Stimulated activated CD8-positive, alpha-beta memory T cell treated with anti-CD3 and anti-CD28 coated beads, Interleukin-15, amount 100 ng/mL, for 1 hour (primary cell): ENCODE data around the gene BCL2A1.
A peak's percentile ranks its signal among the peaks of the same experiment; 100 is the strongest.
"Not testable (repeated sequence)": the region's sequence is repeated elsewhere in the genome, so short reads cannot be mapped to it uniquely, and the experiment has no call there.

Source experiments
- DNase-seq: peaks from one replicate; pipeline ENCODE4 v3.0.0-alpha.2; 2020; ENCODE audit warnings: low read depth

Gene BCL2A1

DNA sequence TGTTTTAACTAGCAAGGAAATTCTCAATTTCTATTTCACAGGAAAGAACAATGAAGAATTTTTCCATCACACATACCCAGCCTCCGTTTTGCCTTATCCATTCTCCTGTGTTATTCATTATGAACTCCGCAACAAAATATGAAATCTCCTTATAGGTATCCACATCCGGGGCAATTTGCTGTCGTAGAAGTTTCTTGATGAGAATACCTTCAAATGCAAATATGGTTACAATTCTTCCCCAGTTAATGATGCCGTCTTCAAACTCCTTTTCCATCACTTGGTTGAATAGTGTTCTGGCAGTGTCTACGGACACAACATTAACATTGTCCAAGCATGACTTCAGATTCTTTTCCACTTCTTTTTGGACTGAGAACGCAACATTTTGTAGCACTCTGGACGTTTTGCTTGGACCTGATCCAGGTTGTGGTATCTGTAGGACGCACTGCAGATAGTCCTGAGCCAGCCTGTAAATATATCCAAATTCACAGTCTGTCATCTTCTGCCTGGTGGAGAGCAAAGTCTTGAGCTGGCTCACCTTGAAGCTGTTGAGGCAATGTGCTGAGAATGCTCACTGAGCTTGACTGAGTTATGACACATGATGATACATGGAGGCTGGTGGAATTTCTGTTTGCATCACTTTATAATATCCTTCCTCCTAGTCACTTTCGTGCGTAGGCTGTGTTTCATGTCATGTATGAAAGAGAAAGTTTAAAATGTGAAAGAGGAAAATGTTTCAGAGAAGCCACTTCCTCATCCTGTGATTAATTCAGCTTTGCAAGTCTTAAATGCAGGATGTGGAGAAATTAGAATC lies at the start of gene BCL2A1:
Gene BCL2A1 (minus strand): TSS at position 573 of the 811 bp plus-strand sequence. CDS start 77 bp downstream, at position 496.
- peak; percentile 20 for DNase-seq

DNA sequence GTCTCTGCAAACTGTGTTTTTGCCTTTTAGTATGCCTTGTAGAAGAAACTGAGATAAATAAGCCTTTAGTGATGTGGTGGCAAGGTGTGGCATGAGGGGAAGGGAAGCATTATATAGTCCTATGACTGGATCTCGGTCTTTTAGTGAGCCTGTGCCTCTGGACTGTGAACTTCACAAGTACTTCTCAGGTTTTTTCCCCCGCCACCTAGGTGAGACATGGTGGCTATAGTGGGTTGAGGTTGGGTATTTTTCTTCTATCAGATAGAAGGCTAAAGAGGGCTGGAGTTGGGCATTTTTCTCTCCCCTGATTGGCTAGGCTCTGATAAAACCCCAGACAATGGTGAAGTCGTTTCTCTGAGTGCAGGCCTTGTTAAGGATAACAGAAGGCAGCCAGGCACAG lies 49.7 kb upstream of the BCL2A1 start:
- no peak for DNase-seq

DNA sequence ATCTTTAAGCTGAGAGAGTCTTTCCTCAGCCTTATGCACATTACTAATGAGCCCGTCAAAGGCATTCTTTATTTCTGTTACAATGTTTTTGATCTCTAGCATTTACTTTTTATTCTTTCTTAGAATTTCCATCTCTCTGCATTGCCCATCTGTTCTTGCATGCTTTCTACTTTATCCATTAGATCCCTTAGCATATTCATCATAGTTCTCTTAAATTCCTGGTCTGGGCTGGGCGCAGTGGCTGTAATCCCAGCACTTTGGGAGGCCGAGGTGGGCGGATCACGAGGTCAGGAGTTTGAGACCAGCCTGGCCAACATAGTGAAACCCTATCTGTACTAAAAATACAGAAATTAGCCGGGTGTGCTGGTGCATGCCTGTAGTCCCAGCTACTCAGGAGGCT lies 49.2 kb upstream of the BCL2A1 start:
- not testable (repeated sequence) for DNase-seq

DNA sequence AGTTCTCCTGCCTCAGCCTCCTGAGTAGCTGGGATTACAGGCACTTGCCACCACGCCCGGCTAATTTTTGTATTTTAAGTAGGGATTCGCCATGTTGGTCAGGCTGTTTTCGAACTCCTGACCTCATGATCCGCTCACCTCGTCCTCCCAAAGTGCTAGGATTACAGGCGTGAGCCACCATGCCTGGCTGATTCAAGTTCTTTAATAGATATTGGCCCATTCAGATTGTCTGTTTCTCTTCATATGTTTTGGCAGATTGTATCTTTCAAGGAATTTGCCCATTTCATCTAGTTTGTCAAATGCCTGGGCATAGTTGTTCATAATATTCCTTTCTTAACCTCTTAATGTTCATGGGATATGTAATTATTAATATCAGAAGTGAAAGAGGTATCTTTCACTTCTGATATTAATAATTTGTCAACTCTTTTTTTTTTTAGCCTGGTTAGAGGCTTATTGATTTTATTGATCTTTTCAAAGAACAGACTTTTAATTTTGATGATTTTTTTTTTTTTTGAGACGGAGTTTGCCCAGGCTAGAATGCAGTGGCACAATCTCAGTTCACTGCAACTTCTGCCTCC lies 48.3 kb upstream of the BCL2A1 start:
- DNase-seq = no peak

DNA sequence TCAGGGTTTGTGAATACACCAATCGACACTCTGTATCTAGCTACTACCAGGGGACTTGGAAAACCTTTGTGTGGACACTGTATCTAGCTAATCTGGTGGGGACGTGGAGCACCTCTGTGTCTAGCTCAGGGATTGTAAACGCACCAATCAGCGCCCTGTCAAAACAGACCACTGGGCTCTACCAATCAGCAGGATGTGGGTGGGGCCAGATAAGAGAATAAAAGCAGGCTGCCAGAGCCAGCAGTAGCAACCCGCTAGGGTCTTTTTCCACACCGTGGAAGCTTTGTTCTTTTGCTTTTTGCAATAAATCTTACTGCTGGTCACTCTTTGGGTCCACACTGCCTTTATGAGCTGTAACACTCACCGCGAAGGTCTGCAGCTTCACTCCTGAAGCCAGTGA lies 46.1 kb upstream of the BCL2A1 start:
- DNase-seq = not testable (repeated sequence)

DNA sequence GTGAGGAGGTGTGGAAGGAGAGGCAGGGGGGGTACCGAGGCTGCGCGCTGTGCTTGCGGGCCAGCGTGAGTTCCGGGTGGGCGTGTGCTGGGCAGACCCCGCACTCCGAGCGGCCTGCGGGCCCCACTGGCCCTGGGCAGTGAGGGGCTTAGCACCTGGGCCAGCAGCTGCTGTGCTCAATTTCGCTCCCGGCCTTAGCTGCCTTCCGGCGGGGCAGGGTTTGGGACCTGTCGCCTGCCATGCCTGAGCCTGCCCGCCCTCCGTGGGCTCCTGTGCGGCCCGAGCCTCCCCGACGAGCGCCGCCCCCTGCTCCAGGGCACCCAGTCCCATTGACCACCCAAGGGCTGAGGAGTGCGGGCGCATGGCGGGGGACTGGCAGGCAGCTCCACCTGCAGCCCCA lies 45.5 kb upstream of the BCL2A1 start:
- not testable (repeated sequence) for DNase-seq

DNA sequence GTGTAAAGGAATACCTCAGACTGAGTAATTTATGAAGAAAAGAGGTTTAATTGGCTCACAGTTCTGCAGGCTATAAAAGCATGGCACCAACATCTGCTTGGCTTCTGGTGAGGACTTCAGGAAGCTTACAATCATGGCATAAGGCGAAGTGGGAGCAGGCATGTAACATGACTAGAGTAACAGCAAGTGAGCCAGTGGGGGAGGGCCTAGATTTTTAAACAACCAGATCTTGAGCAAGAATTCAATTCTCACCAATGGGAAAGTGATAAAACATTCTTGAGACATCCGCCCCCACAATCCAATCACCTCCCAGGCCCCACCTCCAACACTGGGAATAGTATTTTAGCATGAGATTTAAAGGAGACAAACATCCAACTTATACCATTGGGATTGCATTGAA lies 44.2 kb upstream of the BCL2A1 start:
- no peak for DNase-seq

DNA sequence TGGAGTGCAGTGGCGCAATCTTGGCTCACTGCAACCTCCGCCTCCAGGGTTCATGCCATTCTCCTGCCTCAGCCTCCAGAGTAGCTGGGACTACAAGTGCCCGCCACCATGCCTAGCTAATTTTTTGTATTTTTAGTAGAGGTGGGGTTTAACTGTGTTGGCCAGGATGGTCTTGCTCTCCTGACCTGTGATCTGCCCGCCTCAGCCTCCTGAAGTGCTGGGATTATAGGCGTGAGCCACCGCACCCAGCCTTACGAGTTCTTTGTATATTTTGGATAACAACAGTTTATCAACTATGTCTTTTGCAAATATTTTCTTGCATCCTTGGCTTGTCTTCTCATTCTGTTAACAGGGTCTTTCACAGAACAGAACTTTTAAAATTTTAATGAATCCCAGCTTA lies 43.2 kb upstream of the BCL2A1 start:
- not testable (repeated sequence) for DNase-seq

DNA sequence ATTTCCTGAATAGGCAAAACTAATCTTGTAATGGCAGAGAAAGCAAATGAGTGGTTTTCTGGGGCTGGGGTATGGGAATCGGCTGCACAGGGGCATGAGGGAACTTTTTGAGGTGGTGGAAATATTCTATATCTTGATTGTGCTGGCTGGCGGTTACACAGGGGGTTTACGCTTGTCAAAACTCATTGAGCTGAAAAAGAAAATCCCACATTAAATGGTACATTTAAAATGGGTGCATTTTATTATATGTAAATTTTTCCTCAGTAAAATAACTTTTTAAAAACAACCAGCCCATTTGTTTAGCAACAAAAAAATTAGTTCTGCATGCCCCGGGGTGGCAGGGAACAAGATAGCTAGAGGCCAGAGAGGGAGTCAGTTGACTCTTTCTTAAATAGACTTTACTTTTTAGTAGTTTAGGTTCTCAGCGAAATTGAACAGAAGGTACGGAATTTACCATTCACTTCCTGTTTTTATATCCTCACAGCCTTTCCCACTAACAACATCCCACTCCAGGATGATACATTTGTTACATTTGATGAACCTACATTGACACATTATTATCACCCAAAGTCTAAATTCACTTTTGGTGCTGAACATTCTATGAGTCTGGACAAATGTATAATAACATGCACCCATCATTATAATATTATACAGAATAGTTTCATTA lies 41.2 kb upstream of the BCL2A1 start:
- no peak for DNase-seq

DNA sequence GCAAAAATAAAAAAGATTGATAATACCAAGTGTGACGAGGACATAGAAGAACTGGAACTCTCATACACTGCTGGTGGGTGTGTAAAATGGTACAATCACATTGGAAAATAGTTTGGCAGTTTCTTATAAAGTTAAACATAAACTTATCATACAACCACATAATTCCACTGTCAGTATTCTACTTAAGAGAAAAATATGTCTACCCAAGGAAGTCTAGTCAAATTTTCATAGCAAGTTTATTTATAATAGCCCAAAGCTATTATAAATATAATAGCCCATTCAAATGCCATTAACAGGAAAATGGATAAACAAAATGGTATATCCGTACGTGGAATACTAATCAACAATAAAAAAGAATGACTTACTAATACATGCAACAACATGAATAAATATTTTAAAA lies 40.6 kb upstream of the BCL2A1 start:
- no peak for DNase-seq

DNA sequence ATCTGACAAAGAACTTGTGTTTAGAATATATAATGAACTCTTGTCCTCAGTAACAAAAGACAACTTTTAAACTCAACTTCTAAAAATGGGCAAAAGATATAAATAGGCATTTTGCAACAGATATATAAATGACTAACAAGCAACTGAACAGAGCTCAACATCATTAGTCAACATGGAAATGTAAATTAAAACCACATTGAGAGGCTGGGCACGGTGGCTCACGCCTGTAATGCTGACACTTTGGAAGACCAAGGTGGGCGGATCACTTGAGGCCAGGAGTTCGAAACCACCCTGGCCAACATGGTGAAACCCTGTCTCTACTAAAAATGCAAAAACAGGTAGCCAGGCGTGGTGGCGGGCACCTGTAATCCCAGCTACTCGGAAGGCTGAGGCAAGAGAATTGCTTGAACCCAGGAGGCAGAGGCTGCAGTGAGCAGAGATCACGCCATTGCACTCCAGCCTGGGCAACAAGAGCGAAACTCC lies 40.1 kb upstream of the BCL2A1 start:
- not testable (repeated sequence) for DNase-seq

DNA sequence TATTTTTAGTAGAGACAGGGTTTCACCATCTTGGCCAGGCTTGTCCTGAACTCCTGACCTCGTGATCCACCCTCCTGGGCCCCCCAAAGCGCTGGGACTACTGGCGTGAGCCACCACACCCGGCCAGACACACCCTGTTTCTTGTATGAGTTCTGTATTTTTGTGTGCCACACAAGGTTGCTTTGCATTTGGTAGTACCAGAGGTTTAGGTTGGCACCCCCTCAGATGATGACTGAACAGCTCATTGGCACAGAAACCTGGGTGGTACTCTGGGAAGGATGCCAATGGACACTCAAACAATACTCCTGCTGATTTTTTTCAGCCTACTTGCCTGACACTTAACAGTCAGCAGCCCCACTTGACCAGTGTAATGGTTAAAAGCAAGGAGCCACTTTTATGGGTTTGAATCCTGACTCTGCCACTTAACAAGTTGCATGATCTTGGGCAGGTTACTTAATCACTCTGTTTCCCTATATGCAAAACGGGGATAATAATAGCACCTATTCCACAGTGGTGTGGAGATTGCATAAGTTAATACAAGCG lies 39.2 kb upstream of the BCL2A1 start:
- DNase-seq = no peak

DNA sequence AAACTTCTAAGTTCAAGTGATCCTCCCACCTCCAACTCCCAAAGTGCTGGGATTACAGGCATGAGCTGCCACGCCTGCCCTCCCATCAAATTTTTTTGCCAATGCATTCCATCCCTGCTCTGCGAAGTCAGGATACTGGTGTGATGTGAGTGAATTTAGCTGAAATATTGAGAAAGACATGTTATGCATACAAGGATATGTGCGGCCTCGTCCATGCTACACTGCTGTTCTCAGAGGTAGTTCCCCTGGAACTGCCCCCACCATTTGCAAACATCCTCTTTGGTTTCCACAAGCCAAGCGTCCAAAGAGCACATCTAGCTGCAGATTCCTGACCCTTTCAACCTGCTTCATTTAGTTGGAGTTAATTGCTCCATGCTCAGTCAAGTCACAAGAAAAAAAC lies 36.5 kb upstream of the BCL2A1 start:
- no peak for DNase-seq

DNA sequence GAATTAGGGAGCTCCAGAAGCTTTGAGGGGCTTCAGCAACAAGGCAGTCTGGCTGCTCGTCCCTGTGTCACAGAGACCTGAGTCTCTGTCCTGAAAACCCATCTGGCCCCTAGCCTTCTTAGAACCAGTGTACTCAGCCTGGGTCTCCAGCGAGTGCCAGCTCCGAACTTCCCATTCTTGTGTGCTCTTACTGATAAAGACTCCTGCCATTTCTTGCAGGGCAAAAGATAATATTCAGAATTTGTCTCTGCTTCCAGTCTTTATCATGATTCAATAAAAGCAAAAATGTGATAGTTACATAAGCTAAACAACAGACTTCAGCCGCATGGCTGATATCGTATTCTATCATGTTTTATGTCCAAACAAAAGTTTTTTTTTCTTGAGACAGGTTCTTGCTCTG lies 36.0 kb upstream of the BCL2A1 start:
- DNase-seq = no peak

DNA sequence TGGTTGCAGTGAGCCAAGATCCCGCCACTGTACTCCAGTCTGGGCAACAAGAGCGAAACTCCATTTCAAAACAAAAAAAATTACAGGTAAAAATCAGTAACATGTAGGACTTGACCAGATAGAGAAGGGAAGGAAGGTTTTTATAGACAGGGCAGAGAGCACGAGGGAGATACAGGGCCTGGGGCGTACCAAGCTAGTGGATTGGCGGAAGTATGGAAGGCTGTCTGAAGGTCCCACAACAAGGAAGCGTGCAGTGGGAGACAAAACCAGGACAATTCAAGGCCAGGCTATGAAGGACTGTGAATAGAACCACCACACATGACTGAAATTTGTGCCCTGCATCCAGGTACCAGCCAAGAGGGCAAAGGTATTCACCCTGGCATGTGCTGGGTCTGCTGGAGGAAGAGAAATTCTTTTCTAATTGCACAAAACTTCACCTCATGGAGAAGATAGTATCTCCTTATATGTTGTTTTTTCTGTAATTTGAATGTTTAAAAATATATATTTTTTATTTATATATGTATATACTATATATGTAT lies 33.0 kb upstream of the BCL2A1 start:
- DNase-seq = no peak

DNA sequence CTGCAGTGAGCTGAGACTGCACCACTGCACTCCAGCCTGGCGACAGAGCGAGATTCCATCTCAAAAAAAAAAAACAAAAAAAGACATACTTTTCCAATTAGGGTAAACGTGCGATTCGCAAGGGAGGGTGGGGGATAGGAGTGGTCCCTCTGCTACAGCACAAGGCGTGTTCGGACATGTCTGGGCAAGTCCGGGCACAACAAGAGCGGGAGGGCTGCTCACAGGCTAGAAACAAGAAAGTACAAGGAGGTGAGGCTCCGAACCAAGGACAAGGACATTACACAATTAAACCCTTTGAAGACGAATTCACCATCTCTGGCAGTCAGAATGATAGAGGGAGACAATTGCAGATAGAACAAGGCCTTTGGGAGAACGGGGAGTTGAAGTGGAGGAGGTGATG lies 32.2 kb upstream of the BCL2A1 start:
- DNase-seq = no peak

DNA sequence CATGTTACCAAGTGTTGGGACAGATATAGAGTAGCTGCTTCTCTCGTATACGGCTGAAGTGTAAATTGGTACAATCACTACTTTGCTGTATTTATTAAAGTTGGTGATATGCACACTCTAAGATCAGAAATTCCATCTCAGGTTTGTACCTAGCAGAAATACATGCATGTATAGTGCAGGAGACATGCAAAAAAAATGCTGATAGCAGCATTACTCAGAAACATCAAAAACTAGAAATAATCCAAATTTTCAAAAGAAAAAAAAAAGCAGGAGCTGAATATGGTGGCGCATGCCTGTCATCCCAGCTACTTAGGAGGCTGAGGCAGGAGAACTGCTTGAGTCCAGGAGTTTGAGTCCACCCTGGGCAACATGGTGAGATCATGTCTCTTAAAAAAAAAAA lies 31.3 kb upstream of the BCL2A1 start:
- DNase-seq = no peak

DNA sequence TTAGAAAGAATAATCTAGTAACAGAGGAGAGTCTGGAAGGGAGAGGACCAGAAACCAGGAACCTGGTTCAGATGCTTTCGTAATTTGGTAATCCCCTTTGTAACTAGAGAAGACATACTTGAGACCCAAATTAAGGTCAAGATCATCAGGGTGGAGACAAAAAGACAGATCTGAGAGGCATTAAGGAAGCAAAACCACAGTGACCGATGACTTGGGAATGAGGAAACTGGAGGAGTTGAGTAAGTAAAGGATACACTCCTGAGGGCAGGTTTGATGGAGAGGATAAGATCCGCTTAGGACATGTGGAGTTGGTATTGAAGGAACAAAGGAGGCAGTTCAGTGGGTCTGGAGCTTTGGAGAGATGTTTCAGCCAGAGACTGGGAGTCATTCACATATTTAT lies 23.6 kb upstream of the BCL2A1 start:
- DNase-seq = no peak

DNA sequence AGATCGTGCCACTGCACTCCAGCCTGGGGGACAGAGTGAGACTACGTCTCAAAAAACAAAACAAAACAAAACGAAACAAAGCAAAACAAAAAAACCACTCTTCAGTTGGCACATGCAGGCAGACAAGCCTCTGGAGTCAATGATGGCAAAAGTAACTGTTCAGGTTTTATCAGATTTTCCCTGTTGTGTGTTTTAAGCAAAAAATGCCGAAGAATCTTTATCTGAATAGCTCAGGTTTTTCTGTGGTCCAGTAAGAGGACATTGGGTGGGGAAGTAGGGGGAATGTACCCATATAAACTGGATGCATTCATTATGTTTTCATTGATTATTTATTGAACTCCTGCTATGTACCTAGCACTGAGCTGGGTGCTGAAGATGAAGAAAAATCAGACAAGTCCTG lies 20.8 kb upstream of the BCL2A1 start:
- DNase-seq = no peak

DNA sequence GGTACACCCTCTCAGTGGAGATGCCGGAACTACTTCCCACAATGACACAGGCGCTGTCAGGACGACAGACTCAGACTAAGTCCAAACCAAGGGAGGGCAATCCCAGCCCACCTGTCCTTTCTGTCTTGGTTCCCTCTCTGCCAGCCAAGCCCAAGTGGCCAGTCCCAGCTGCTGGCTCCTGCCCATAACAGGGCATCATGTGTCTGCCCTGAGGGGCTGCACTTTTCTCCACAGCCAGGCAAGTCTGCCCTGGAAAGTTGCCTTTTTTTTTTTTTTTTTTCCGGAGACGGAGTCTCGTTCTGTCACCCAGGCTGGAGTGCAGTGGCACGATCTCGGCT lies 20.0 kb upstream of the BCL2A1 start:
- DNase-seq = no peak

DNA sequence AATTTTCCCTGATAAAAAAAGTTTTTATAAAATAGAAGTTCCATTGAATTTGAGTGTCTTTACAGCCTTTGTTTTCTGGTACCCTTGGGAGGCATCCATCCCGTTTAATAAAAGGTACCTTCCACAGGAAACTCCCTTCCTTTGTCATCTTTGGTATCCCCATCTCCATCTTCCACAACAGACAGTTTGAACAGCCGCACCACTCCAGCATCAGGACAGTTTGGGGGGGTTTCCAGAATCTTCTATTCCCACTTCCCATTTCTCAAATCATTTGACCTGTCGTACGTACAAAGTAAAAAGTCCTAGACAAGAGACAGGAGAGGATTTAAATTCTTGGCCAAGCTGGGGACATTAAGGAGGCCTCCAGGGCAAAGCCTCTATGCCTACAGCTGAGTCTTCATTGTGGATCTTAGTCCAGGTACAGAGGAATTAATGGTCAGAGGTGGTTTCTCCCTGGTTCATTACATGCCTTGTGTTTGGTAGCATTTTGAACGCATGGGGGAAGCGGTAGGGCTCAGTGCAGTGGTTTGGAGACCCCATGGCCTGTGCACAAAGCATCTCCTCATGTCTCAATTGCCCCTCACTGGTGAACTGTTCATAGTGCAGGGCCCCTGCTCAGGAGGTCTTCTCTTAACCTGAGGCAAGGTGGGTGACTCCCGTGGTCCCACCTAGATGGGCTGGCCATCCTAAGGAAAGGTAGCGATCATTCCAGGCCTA lies 19.4 kb upstream of the BCL2A1 start:
- DNase-seq = no peak

DNA sequence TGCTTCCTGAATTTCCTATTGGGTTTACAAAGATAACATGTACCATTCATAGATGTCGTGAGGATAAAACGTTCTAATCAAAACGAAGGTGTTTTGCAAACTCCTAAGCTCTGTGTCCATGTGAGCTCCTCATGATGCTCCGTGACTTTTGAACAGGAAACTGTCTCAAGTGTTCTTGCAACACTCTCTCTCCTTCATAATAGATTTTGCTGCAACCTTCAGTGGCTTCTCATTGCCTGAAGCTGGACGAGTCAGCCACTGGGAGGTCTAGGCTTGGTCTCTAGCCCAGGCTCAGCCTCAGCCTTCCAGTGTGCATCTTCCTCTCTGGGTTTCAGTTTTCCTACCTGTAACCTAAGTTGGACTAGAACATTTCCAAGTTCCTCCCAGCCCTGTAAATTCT lies 18.7 kb upstream of the BCL2A1 start:
- no peak for DNase-seq
